HEK293 (cell line): ENCODE data around the gene PPM1G.

Experiments used
- CTCF ChIA-PET: fragments of 350-600 bp; formaldehyde crosslinking; extraction: SDS; loops from one replicate; lab custom pipeline; 2021; ENCODE audit warnings: antibody characterized with exemption; lab: Yijun Ruan, JAX
- POLR2A ChIA-PET: fragments of 300-600 bp; formaldehyde crosslinking; extraction: SDS; loops from one replicate; lab custom pipeline; 2020; ENCODE audit warnings: antibody characterized with exemption, inconsistent platforms; lab: Yijun Ruan, JAX
- H3K27ac ChIP-seq: fragments of 200-500 bp; sonication (Bioruptor generic); 2 replicates; pipeline ENCODE4 v1.5.1; 2014; ENCODE audit warnings: low read depth, low read length, control low read depth, inconsistent platforms; ENCODE audit errors: extremely low read depth
- H3K36me3 ChIP-seq, 2 experiments: fragments of 200-500 bp in 1 of 2; sonication (Bioruptor generic) in 1 of 2; 1 replicate in 1 of 2; 2 replicates in 1 of 2; pipeline ENCODE4 v1.5.1; 2014 to 2017; ENCODE audit warnings: inconsistent platforms in 2 of 2, low read length in 2 of 2; ENCODE audit not compliant: control insufficient read depth in 2 of 2, insufficient read depth in 1 of 2
- H3K4me1 ChIP-seq: fragments of 200-500 bp; sonication (Bioruptor generic); 2 replicates; pipeline ENCODE4 v1.5.1; 2014; ENCODE audit warnings: mild to moderate bottlenecking, low read length, inconsistent platforms; ENCODE audit not compliant: control insufficient read depth, insufficient read depth
- H3K4me3 ChIP-seq: 2 replicates; pipeline ENCODE4 v1.5.1; 2011; ENCODE audit warnings: low read depth, mild to moderate bottlenecking, control low read depth, low read length, moderate library complexity
- H3K9me3 ChIP-seq: fragments of 200-500 bp; sonication (Bioruptor generic); 2 replicates; pipeline ENCODE4 v1.5.1; 2014; ENCODE audit warnings: low read depth, low read length, inconsistent platforms; ENCODE audit not compliant: control insufficient read depth, insufficient read depth
- GLI2 ChIP-seq: fragments of 450-650 bp; formaldehyde crosslinking; IDR thresholded peaks from 2 replicates; pipeline ENCODE4; 2017; ENCODE audit warnings: missing biosample characterization, missing genetic modification characterization, low read depth, borderline replicate concordance
- HOXA7 ChIP-seq: sonication (generic); formaldehyde crosslinking; IDR thresholded peaks from 2 replicates; pipeline ENCODE4 v1.8.1; 2022; ENCODE audit warnings: missing genetic modification reagents, borderline replicate concordance
- HOXD13 ChIP-seq: sonication (generic); formaldehyde crosslinking; IDR thresholded peaks from 2 replicates; pipeline ENCODE4 v1.8.0; 2022; ENCODE audit warnings: missing genetic modification reagents, borderline replicate concordance
- KLF1 ChIP-seq: fragments of 450-650 bp; formaldehyde crosslinking; IDR thresholded peaks from 2 replicates; pipeline ENCODE4 v1.5.1; 2016; ENCODE audit warnings: missing biosample characterization, missing genetic modification characterization
- KLF10 ChIP-seq: fragments of 450-650 bp; IDR thresholded peaks from 2 replicates; pipeline ENCODE4 v1.5.1; 2018; ENCODE audit warnings: missing biosample characterization, mild to moderate bottlenecking, missing genetic modification characterization
- SCRT2 ChIP-seq: fragments of 450-650 bp; formaldehyde crosslinking; IDR thresholded peaks from 2 replicates; pipeline ENCODE4 v1.5.1; 2016; ENCODE audit warnings: missing biosample characterization, missing genetic modification characterization
- SP7 ChIP-seq: fragments of 450-650 bp; formaldehyde crosslinking; IDR thresholded peaks from 2 replicates; pipeline ENCODE4 v1.5.1; 2016; ENCODE audit warnings: missing biosample characterization, missing genetic modification characterization
- YY2 ChIP-seq: fragments of 450-650 bp; formaldehyde crosslinking; IDR thresholded peaks from 2 replicates; pipeline ENCODE4 v1.5.1; 2016; ENCODE audit warnings: missing biosample characterization, missing genetic modification characterization
- ZBTB17 ChIP-seq: fragments of 450-650 bp; formaldehyde crosslinking; IDR thresholded peaks from 2 replicates; pipeline ENCODE4 v1.5.1; 2016; ENCODE audit warnings: missing biosample characterization, missing genetic modification characterization
- ZFP3 ChIP-seq: fragments of 450-650 bp; formaldehyde crosslinking; IDR thresholded peaks from 2 replicates; pipeline ENCODE4 v1.5.1; 2016; ENCODE audit warnings: low read depth, missing biosample characterization, missing genetic modification characterization
- ZNF138 ChIP-seq: fragments of 450-650 bp; formaldehyde crosslinking; IDR thresholded peaks from 2 replicates; pipeline ENCODE4 v1.5.1; 2016; ENCODE audit warnings: missing biosample characterization, missing genetic modification characterization, borderline replicate concordance
- ZNF214 ChIP-seq: fragments of 450-650 bp; formaldehyde crosslinking; IDR thresholded peaks from 2 replicates; pipeline ENCODE4 v1.5.1; 2017; ENCODE audit warnings: missing biosample characterization, mild to moderate bottlenecking, missing genetic modification characterization, borderline replicate concordance
- ZNF223 ChIP-seq: fragments of 450-650 bp; formaldehyde crosslinking; IDR thresholded peaks from 2 replicates; pipeline ENCODE4 v1.5.1; 2016; ENCODE audit warnings: missing biosample characterization, missing genetic modification characterization
- ZNF26 ChIP-seq: fragments of 450-650 bp; formaldehyde crosslinking; IDR thresholded peaks from 2 replicates; pipeline ENCODE4 v1.5.1; 2016; ENCODE audit warnings: missing biosample characterization, missing genetic modification characterization
- ZNF274 ChIP-seq, 2 experiments: fragments of 200-500 bp in 1 of 2; fragments of 450-650 bp in 1 of 2; sonication (Bioruptor generic) in 1 of 2; formaldehyde crosslinking in 1 of 2; IDR thresholded peaks; 2 replicates each; pipeline versions ENCODE4 v1.5.1 to v1.6.1; 2014 to 2016; ENCODE audit warnings: borderline replicate concordance in 1 of 2, inconsistent platforms in 1 of 2, low read length in 1 of 2, missing biosample characterization in 1 of 2, missing genetic modification characterization in 1 of 2
- ZNF311 ChIP-seq: fragments of 450-650 bp; formaldehyde crosslinking; IDR thresholded peaks from 2 replicates; pipeline ENCODE4 v1.5.1; 2017; ENCODE audit warnings: missing biosample characterization, missing genetic modification characterization, borderline replicate concordance
- ZNF335 ChIP-seq: fragments of 450-650 bp; formaldehyde crosslinking; conservative IDR thresholded peaks from 2 replicates; pipeline ENCODE4 v1.5.1; 2016; ENCODE audit warnings: missing biosample characterization, missing genetic modification characterization
- ZNF513 ChIP-seq: fragments of 450-650 bp; IDR thresholded peaks from 2 replicates; pipeline ENCODE4 v1.5.1; 2018; ENCODE audit warnings: missing biosample characterization, missing genetic modification characterization
- ZNF548 ChIP-seq: fragments of 450-650 bp; formaldehyde crosslinking; IDR thresholded peaks from 2 replicates; pipeline ENCODE4 v1.5.1; 2016; ENCODE audit warnings: missing biosample characterization, missing genetic modification characterization
- ZNF555 ChIP-seq: fragments of 450-650 bp; formaldehyde crosslinking; conservative IDR thresholded peaks from 2 replicates; pipeline ENCODE4 v1.5.1; 2017; ENCODE audit warnings: missing biosample characterization, mild to moderate bottlenecking, missing genetic modification characterization, inconsistent platforms
- ZNF580 ChIP-seq: fragments of 450-650 bp; formaldehyde crosslinking; IDR thresholded peaks from 2 replicates; pipeline ENCODE4 v1.5.1; 2016; ENCODE audit warnings: missing biosample characterization, missing genetic modification characterization
- ZNF600 ChIP-seq: fragments of 450-650 bp; formaldehyde crosslinking; IDR thresholded peaks from 2 replicates; pipeline ENCODE4 v1.5.1; 2016; ENCODE audit warnings: missing biosample characterization, missing genetic modification characterization
- ZNF610 ChIP-seq: fragments of 450-650 bp; formaldehyde crosslinking; IDR thresholded peaks from 2 replicates; pipeline ENCODE4 v1.5.1; 2016; ENCODE audit warnings: missing biosample characterization, missing genetic modification characterization, borderline replicate concordance
- ZNF626 ChIP-seq: fragments of 450-650 bp; sonication (Bioruptor Pico); formaldehyde crosslinking; IDR thresholded peaks from 2 replicates; pipeline ENCODE4 v1.5.1; 2018; ENCODE audit warnings: missing biosample characterization, missing genetic modification characterization, inconsistent platforms
- ZNF768 ChIP-seq: fragments of 450-650 bp; formaldehyde crosslinking; IDR thresholded peaks from 2 replicates; pipeline ENCODE4 v1.5.1; 2018; ENCODE audit warnings: missing biosample characterization, mild to moderate bottlenecking, missing genetic modification characterization
- ZNF785 ChIP-seq: fragments of 450-650 bp; formaldehyde crosslinking; IDR thresholded peaks from 2 replicates; pipeline ENCODE4 v1.5.1; 2016; ENCODE audit warnings: missing biosample characterization, missing genetic modification characterization
- TF ChIP-seq, protein P1 (sequence below): fragments of 450-650 bp; formaldehyde crosslinking; IDR thresholded peaks from 2 replicates; pipeline ENCODE4 v1.5.1; 2017; ENCODE audit warnings: missing biosample characterization, missing genetic modification characterization

PPM1G gene

GRCh38 chr2:27446057-27446456, 36.7 kb upstream of the PPM1G start:
- no peak overlapping the region for H3K4me3 ChIP-seq
- TF ChIP-seq ZNF335 = no peak
- peak; percentile 68 for TF ChIP-seq SCRT2 (tag by site-specific recombination)
- TF ChIP-seq ZNF223 = no peak
- ChIA-PET POLR2A (interaction anchor here (0.7 kb wide), 1 partner anchor 102 kb away, joined by 3 read pairs; no protein-coding TSS in a partner anchor), CTCF (no interaction called here)
- H3K36me3 ChIP-seq = peaks cover 3 to 69% of the 10 kb centered on the region in 2 experiments; a peak in 2 of 3 replicates
- no peaks in the 10 kb centered on the region for H3K4me1 ChIP-seq
- no peaks in the 10 kb centered on the region for H3K9me3 ChIP-seq
- H3K27ac ChIP-seq = no peak overlapping the region

GRCh38 chr2:27445615-27446014, 36.2 kb upstream of the PPM1G start:
- Histone ChIP-seq H3K9me3 (no peaks in the 10 kb centered on the region), H3K27ac (no peak overlapping the region), H3K4me1 (no peaks in the 10 kb centered on the region), H3K36me3 (peaks cover 7 to 72% of the 10 kb centered on the region in 2 experiments)
- POLR2A ChIA-PET = no interaction called here
- CTCF ChIA-PET = no interaction called here
- TF ChIP-seq ZNF785 (tag by site-specific recombination) (no peak), ZNF610 (tag by site-specific recombination) (no peak), ZNF555 (tag by site-specific recombination) (no peak), ZNF513 (tag by site-specific recombination) (no peak), ZNF626 (no peak), HOXD13 (no peak), ZNF768 (no peak), ZFP3 (no peak), ZNF600 (tag by site-specific recombination) (no peak), ZBTB17 (no peak), ZNF274 (IDR thresholded peaks at IDR 0.05; ENCODE audit: low read length) (no peak), ZNF274 (tag by site-specific recombination; IDR thresholded peaks at IDR 0.05; ENCODE audit: borderline replicate concordance) (no peak), HOXA7 (CRISPR knock-in tag) (no peak)
- TF ChIP-seq, all 188 proteins: peak for 0
- H3K4me3 ChIP-seq = no peak overlapping the region

DNA sequence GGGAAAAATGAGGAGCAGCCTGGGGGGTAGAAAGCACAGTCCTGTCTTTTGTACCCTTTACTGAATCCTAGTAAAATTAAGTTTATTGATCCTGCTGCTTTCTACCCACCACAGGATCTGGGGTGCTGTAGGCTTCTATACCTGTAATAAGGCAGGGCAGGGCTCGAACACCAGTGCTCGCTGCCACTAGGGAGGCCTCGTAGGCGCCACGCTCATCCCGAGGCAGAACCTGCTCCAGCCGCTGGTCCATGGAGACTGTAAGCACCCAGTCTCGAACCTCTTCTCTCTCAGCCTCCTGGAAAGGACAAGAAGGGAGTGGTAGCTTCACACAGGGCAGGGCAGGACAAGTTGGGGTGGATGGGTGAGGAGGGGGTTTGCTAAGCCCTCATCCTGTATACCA, 35.8 kb upstream of the PPM1G start:
- Histone ChIP-seq H3K27ac (no peak overlapping the region), H3K36me3 (peaks cover 7 to 74% of the 10 kb centered on the region in 2 experiments), H3K4me3 (no peak overlapping the region), H3K9me3 (no peaks in the 10 kb centered on the region), H3K4me1 (no peaks in the 10 kb centered on the region)
- POLR2A ChIA-PET = interaction anchor here (0.6 kb wide), 1 partner anchor 105 kb away, joined by 3 read pairs; no protein-coding TSS in a partner anchor
- TF ChIP-seq YY2 (tag by site-specific recombination) (no peak), ZNF138 (tag by site-specific recombination) (no peak)
- CTCF ChIA-PET = no interaction called here

GRCh38 chr2:27442920-27443282, 33.5 kb upstream of the PPM1G start:
- H3K4me1 ChIP-seq = no peaks in the 10 kb centered on the region
- H3K27ac ChIP-seq = no peak overlapping the region
- CTCF ChIA-PET = no interaction called here
- no peak overlapping the region for H3K4me3 ChIP-seq
- no peaks in the 10 kb centered on the region for H3K9me3 ChIP-seq
- H3K36me3 ChIP-seq = peaks cover 24 to 76% of the 10 kb centered on the region in 2 experiments
- POLR2A ChIA-PET = interaction anchor here (1.0 to 1.2 kb wide), 2 partner anchors 14 to 15 kb away, joined by 3 read pairs; partner anchors contain the start of gene NRBP1
- TF ChIP-seq ZNF548 (tag by site-specific recombination) = no peak
- no peak for TF ChIP-seq ZNF26 (tag by site-specific recombination)
- no peak for TF ChIP-seq ZNF214 (tag by site-specific recombination)
- TF ChIP-seq KLF1 (tag by site-specific recombination) = no peak
- TF ChIP-seq, protein P1, sequence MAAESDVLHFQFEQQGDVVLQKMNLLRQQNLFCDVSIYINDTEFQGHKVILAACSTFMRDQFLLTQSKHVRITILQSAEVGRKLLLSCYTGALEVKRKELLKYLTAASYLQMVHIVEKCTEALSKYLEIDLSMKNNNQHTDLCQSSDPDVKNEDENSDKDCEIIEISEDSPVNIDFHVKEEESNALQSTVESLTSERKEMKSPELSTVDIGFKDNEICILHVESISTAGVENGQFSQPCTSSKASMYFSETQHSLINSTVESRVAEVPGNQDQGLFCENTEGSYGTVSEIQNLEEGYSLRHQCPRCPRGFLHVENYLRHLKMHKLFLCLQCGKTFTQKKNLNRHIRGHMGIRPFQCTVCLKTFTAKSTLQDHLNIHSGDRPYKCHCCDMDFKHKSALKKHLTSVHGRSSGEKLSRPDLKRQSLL = no peak
- no peak for TF ChIP-seq KLF10 (tag by site-specific recombination)
- TF ChIP-seq ZNF311 (tag by site-specific recombination) = no peak
- TF ChIP-seq ZNF580 = no peak
- no peak for TF ChIP-seq SP7 (tag by site-specific recombination)
- TF ChIP-seq GLI2 (tag by site-specific recombination) = no peak
- TF ChIP-seq, all 188 proteins: peak for 0
